ENCODE results near the gene ATP2B3.

DNA sequence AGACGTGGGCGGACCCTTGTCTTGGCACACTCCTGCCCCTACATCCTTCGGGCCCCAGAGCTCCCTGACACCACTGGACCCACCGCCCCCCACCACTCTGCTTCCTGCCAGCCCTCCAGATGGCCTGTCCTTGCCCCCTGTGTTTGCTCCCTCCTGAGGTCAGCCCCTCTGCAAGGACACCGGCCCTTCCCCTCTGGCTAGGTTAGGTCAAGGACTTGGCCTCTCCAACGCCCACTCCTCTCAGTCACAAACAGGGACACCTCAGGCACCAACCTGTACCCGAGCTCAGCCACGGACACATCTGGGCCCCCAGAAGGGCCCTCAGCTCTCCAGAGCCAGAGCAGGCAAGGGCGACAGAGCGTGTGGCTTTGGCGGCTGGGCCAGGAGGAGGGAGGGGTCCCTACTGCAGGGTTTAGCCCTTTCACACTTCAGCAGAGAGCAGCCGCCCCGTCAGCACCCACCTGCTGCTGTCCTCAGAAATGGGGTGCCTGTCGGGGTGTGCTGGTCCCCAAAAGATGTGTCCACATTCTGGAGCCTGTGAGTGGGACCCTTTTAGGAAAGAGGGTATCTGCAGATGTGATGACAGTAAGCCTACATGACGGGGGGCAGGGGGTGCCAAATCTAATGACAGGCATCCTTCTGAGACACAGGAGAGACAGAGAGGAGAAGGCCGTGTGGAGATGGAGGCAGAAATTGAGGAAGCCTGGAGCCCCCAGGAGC, 106.0 kb downstream of the ATP2B3 start:
- TF ChIP-seq, protein P1, sequence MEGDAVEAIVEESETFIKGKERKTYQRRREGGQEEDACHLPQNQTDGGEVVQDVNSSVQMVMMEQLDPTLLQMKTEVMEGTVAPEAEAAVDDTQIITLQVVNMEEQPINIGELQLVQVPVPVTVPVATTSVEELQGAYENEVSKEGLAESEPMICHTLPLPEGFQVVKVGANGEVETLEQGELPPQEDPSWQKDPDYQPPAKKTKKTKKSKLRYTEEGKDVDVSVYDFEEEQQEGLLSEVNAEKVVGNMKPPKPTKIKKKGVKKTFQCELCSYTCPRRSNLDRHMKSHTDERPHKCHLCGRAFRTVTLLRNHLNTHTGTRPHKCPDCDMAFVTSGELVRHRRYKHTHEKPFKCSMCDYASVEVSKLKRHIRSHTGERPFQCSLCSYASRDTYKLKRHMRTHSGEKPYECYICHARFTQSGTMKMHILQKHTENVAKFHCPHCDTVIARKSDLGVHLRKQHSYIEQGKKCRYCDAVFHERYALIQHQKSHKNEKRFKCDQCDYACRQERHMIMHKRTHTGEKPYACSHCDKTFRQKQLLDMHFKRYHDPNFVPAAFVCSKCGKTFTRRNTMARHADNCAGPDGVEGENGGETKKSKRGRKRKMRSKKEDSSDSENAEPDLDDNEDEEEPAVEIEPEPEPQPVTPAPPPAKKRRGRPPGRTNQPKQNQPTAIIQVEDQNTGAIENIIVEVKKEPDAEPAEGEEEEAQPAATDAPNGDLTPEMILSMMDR (optimal IDR thresholded peaks at IDR 0.05 in 1 of 3, IDR thresholded peaks at IDR 0.05 in 1 of 3, conservative IDR thresholded peaks at IDR 0.05 in 1 of 3; ENCODE audit: extremely low read depth in 1 of 3, insufficient read depth in 2 of 3, low read length in 3 of 3), result no peak
- no peak for TF ChIP-seq EZH2 (IDR thresholded peaks at IDR 0.05; ENCODE audit: low read length)

Measured in keratinocyte (primary cell).